Naive thymus-derived CD8-positive, alpha-beta T cell (primary cell): ENCODE measurements around the gene INPP5E. TPM values are rescaled to one million over a fixed set of nuclear protein-coding genes. Genes with fewer than 3 reads are reported as not detected.

Experiments used
- ATAC-seq, 2 donors: fragments of 150-1000 bp; cut with Tn5 transposase in 1 of 2; sonication (Bioruptor Pico), chemical (Tn5 transposase) in 1 of 2; 1 replicate in 1 of 2; 2 replicates in 1 of 2; pipeline ENCODE4 v1.10.0; 2021; ENCODE audit warnings: mild to moderate bottlenecking in 2 of 2, moderate library complexity in 2 of 2
- POLR2A ChIA-PET: fragments of 350-600 bp; sonication (Branson Sonifier 250); formaldehyde crosslinking; loops from one replicate; lab custom pipeline; 2021; ENCODE audit warnings: antibody characterized with exemption; lab: Charles Lee
- DNase-seq, 10 donors: peaks; one replicate each; pipeline versions ENCODE4 v3.0.0 to v3.0.0-alpha.2; 2020 to 2022
- H3K27ac Mint-ChIP-seq, 10 donors: one replicate each; pipeline ENCODE4 v1.8.0; 2020 to 2022; ENCODE audit warnings: mild to moderate bottlenecking in 10 of 10, mixed read lengths in 10 of 10, moderate library complexity in 4 of 10, inconsistent platforms in 1 of 10
- H3K27me3 Mint-ChIP-seq, 5 donors: one replicate each; pipeline ENCODE4 v1.8.0; 2021 to 2022; ENCODE audit warnings: mixed read lengths in 5 of 5
- H3K36me3 Mint-ChIP-seq, 3 donors: one replicate each; pipeline ENCODE4 v1.8.0; 2020 to 2022; ENCODE audit warnings: mixed read lengths in 3 of 3, mild to moderate bottlenecking in 2 of 3, inconsistent platforms in 1 of 3
- H3K4me1 Mint-ChIP-seq, 4 donors: one replicate each; pipeline ENCODE4 v1.8.0; 2021 to 2022; ENCODE audit warnings: mixed read lengths in 4 of 4
- H3K4me3 Mint-ChIP-seq, 10 donors: one replicate each; pipeline ENCODE4 v1.8.0; 2020 to 2022; ENCODE audit warnings: mild to moderate bottlenecking in 10 of 10, mixed read lengths in 10 of 10, moderate library complexity in 6 of 10, inconsistent platforms in 1 of 10
- H3K9me3 Mint-ChIP-seq, 9 donors: one replicate each; pipeline ENCODE4 v1.8.0; 2020 to 2022; ENCODE audit warnings: mixed read lengths in 9 of 9, mild to moderate bottlenecking in 3 of 9, inconsistent platforms in 1 of 9, moderate library complexity in 1 of 9
- polyA plus RNA-seq, 3 donors: library from polyadenylated mRNA; unstranded; fragments of 300-500 nt; fragmentation: Illumina TruSeq; gene quantifications; one replicate each; pipeline ENCODE4 v1.2.3, GENCODE V29; 2021
- total RNA-seq, 8 experiments: library from RNA in 2 of 8; stranded (reverse) in 2 of 8; gene quantifications; one replicate each; pipeline ENCODE4 v1.2.3 and lab custom pipeline; 2021 to 2026

The INPP5E gene
- total and polyA plus RNA-seq, 5 experiments from 2014 or later, result 0.90 to 27.3 (median 4.4) TPM

- peak within 1 kb of the TSS; percentile 90 to 100 (median 98) for H3K27ac Mint-ChIP-seq
Measured at GRCh38 chr9:136482793-136483588, 43.3 kb upstream of the INPP5E start, which contains the start of gene SEC16A. TSS of gene SEC16A (minus strand) at chr9:136483040. CDS start at chr9:136477615, 5,425 bp downstream.

GRCh38 chr9:136482046-136482792 is 42.6 kb upstream of the INPP5E start:
- DNase-seq (peak in 6 of 10 donors; percentile 16 to 51 (median 38)), ATAC-seq (peak in 1 of 2 donors; percentile 1)
- Mint-ChIP-seq H3K4me3 (peak overlapping the region; percentile 81 to 100 (median 90)), H3K9me3 (no peaks in the 10 kb centered on the region), H3K36me3 (peaks cover 0 to 22% (median 0%) of the 10 kb centered on the region in 3 donors), H3K4me1 (peaks cover 21 to 50% (median 42%) of the 10 kb centered on the region in 4 donors), H3K27me3 (no peaks in the 10 kb centered on the region), H3K27ac (peak overlapping the region; percentile 90 to 100 (median 96))
- POLR2A ChIA-PET, result no interaction called here

More at GRCh38 chr9:136482793-136483588, 43.3 kb upstream of the INPP5E start, which contains the start of gene SEC16A:
- Mint-ChIP-seq H3K4me3 (peak within 1 kb of the TSS; percentile 93 to 100 (median 98)), H3K27me3 (no peaks in the 10 kb centered on the region), H3K4me1 (peaks cover 18 to 44% (median 43%) of the 10 kb centered on the region in 4 donors), H3K9me3 (no peaks in the 10 kb centered on the region), H3K36me3 (peaks cover 0 to 14% (median 0%) of the 10 kb centered on the region in 3 donors)
- ATAC-seq, result peak; percentile 66 to 69
- peak; percentile 93 to 100 (median 99) for DNase-seq
- POLR2A ChIA-PET, result interaction anchor here (0.8 to 3.7 kb wide), 11 partner anchors 47 to 1136 kb away, joined by 3 to 23 read pairs (median 4); partner anchors contain the start of genes DNLZ, EHMT1 and MAN1B1

GRCh38 chr9:136481558-136481957 is 41.9 kb upstream of the INPP5E start:
- peak in 1 of 10 donors; percentile 18 for DNase-seq
- POLR2A ChIA-PET, result no interaction called here

GRCh38 chr9:136476369-136477150 is 36.9 kb upstream of the INPP5E start:
- POLR2A ChIA-PET, result no interaction called here
- DNase-seq, result peak in 1 of 10 donors; percentile 38
- Mint-ChIP-seq H3K4me3 (no peak overlapping the region), H3K27ac (peak overlapping the region in 2 of 10 donors; percentile 18 to 52), H3K27me3 (no peaks in the 10 kb centered on the region), H3K9me3 (no peaks in the 10 kb centered on the region), H3K4me1 (peaks cover 10 to 33% (median 24%) of the 10 kb centered on the region in 4 donors), H3K36me3 (peaks cover 0 to 68% (median 3%) of the 10 kb centered on the region in 3 donors)
- no peak for ATAC-seq

More at GRCh38 chr9:136481558-136481957, 41.9 kb upstream of the INPP5E start:
- H3K36me3 Mint-ChIP-seq, result peaks cover 0 to 28% (median 0%) of the 10 kb centered on the region in 3 donors
- no peaks in the 10 kb centered on the region for H3K27me3 Mint-ChIP-seq
- ATAC-seq, result no peak
- no peaks in the 10 kb centered on the region for H3K9me3 Mint-ChIP-seq
- H3K4me3 Mint-ChIP-seq, result peak overlapping the region; percentile 81 to 100 (median 90)
- H3K4me1 Mint-ChIP-seq, result peaks cover 21 to 50% (median 42%) of the 10 kb centered on the region in 4 donors
- peak overlapping the region; percentile 90 to 100 (median 96) for H3K27ac Mint-ChIP-seq

GRCh38 chr9:136474974-136475865 is 35.6 kb upstream of the INPP5E start:
- DNase-seq, result peak in 1 of 10 donors; percentile 56
- H3K36me3 Mint-ChIP-seq, result peaks cover 0 to 81% (median 7%) of the 10 kb centered on the region in 3 donors
- ATAC-seq, result no peak
- no peaks in the 10 kb centered on the region for H3K9me3 Mint-ChIP-seq
- H3K4me1 Mint-ChIP-seq, result peaks cover 8 to 28% (median 17%) of the 10 kb centered on the region in 4 donors
- H3K4me3 Mint-ChIP-seq, result no peak overlapping the region
- no peaks in the 10 kb centered on the region for H3K27me3 Mint-ChIP-seq
- POLR2A ChIA-PET, result interaction anchor here (1.2 kb wide), 1 partner anchor 112 kb away, joined by 4 read pairs; no protein-coding TSS in a partner anchor
- H3K27ac Mint-ChIP-seq, result peak overlapping the region in 1 of 10 donors; percentile 59

GRCh38 chr9:136474021-136474640 is 34.5 kb upstream of the INPP5E start:
- Mint-ChIP-seq H3K27me3 (no peaks in the 10 kb centered on the region), H3K27ac (peak overlapping the region in 1 of 10 donors; percentile 13), H3K4me1 (peaks cover 6 to 22% (median 10%) of the 10 kb centered on the region in 4 donors), H3K4me3 (no peak overlapping the region), H3K9me3 (no peaks in the 10 kb centered on the region), H3K36me3 (peaks cover 0 to 84% (median 11%) of the 10 kb centered on the region in 3 donors)
- DNase-seq (no peak), ATAC-seq (no peak)
- POLR2A ChIA-PET, result no interaction called here

- POLR2A ChIA-PET, result no interaction called here
- peak overlapping the region in 1 of 10 donors; percentile 3 for H3K27ac Mint-ChIP-seq
- ATAC-seq, result no peak
- no peak for DNase-seq
- no peak overlapping the region for H3K4me3 Mint-ChIP-seq
- no peaks in the 10 kb centered on the region for H3K9me3 Mint-ChIP-seq
- H3K4me1 Mint-ChIP-seq, result peaks cover 2 to 15% (median 5%) of the 10 kb centered on the region in 4 donors
- peaks cover 0 to 84% (median 11%) of the 10 kb centered on the region in 3 donors for H3K36me3 Mint-ChIP-seq
- H3K27me3 Mint-ChIP-seq, result no peaks in the 10 kb centered on the region
Measured at GRCh38 chr9:136473354-136473721, 33.7 kb upstream of the INPP5E start.

GRCh38 chr9:136472640-136473353 is 33.2 kb upstream of the INPP5E start:
- POLR2A ChIA-PET, result no interaction called here
- Mint-ChIP-seq H3K4me1 (peaks cover 0 to 12% (median 2%) of the 10 kb centered on the region in 4 donors), H3K9me3 (no peaks in the 10 kb centered on the region), H3K27me3 (no peaks in the 10 kb centered on the region), H3K27ac (peak overlapping the region in 1 of 10 donors; percentile 3), H3K36me3 (peaks cover 0 to 86% (median 11%) of the 10 kb centered on the region in 3 donors), H3K4me3 (no peak overlapping the region)
- ATAC-seq (no peak), DNase-seq (no peak)

GRCh38 chr9:136471802-136472487 is 32.3 kb upstream of the INPP5E start:
- ATAC-seq (no peak), DNase-seq (no peak)
- Mint-ChIP-seq H3K36me3 (peaks cover 0 to 81% (median 11%) of the 10 kb centered on the region in 3 donors), H3K9me3 (no peaks in the 10 kb centered on the region), H3K4me3 (no peak overlapping the region), H3K4me1 (peaks cover 0 to 8% (median 0%) of the 10 kb centered on the region in 4 donors), H3K27me3 (no peaks in the 10 kb centered on the region), H3K27ac (no peak overlapping the region)
- POLR2A ChIA-PET, result interaction anchor here (0.6 kb wide), 1 partner anchor 525 kb away, joined by 3 read pairs; no protein-coding TSS in a partner anchor
